Kidney (tissue), 14 donors: Measurements from ENCODE around the gene CLTCL1. TPM values are rescaled to one million over a fixed set of nuclear protein-coding genes. Genes with fewer than 3 reads are reported as not detected.

Source experiments
- DNase-seq, 5 donors: peaks; one replicate each; pipeline ENCODE4 v3.0.0-alpha.2; 2013 to 2020
- FAIRE-seq: peaks from 2 replicates; lab custom pipeline; 2012; peaks lifted over from hg19 to GRCh38; lab: Jason Lieb, UNC
- H3K27ac ChIP-seq, 2 donors: one replicate each; pipeline ENCODE4 v1.7.0; 2013; ENCODE audit warnings: low read depth in 2 of 2, low read length in 2 of 2, inconsistent platforms in 1 of 2
- H3K27me3 ChIP-seq: one replicate; pipeline ENCODE4 v1.7.1; 2013; ENCODE audit warnings: low read length, inconsistent platforms; ENCODE audit not compliant: control insufficient read depth, insufficient read depth
- H3K36me3 ChIP-seq, 3 donors: one replicate each; pipeline versions ENCODE4 v1.7.0 to v1.7.1; 2013; ENCODE audit warnings: low read length in 3 of 3, control low read depth in 1 of 3, inconsistent platforms in 1 of 3; ENCODE audit not compliant: insufficient read depth in 3 of 3, control insufficient read depth in 2 of 3
- H3K4me1 ChIP-seq, 3 donors: one replicate each; pipeline versions ENCODE4 v1.7.0 to v1.7.1; 2013; ENCODE audit warnings: low read length in 3 of 3, inconsistent platforms in 1 of 3, low read depth in 1 of 3; ENCODE audit not compliant: control insufficient read depth in 2 of 3, insufficient read depth in 2 of 3
- H3K4me3 ChIP-seq, 3 donors: one replicate each; pipeline versions ENCODE4 v1.7.0 to v1.8.1; 2013; ENCODE audit warnings: low read length in 3 of 3, control low read depth in 1 of 3, inconsistent platforms in 1 of 3
- H3K9ac ChIP-seq, 3 donors: one replicate each; pipeline versions ENCODE4 v1.7.0 to v1.7.1; 2013; ENCODE audit warnings: low read length in 3 of 3, control low read depth in 1 of 3, inconsistent platforms in 1 of 3
- H3K9me3 ChIP-seq, 3 donors: one replicate each; pipeline versions ENCODE4 v1.7.0 to v1.7.1; 2013; ENCODE audit warnings: low read length in 3 of 3, control low read depth in 1 of 3, inconsistent platforms in 1 of 3; ENCODE audit not compliant: control insufficient read depth in 2 of 3, insufficient read depth in 1 of 3
- intact Hi-C: fragments of 100-400 bp; cut with DNase I; formaldehyde crosslinking; loops from one replicate; pipeline ENCODE4 v1.11.1; 2022
- polyA plus RNA-seq: library from polyadenylated mRNA; stranded (reverse); fragments of 350-450 nt; fragmentation: Illumina TruSeq; extraction: RNeasy Lipid Tissue Mini Kit (QIAGEN cat#74804); gene quantifications from one replicate; pipeline ENCODE4 v1.2.3, GENCODE V29; 2014; ENCODE audit warnings: low read depth, low replicate concordance; ENCODE audit not compliant: insufficient read depth
- total RNA-seq: library from RNA; stranded (reverse); fragmentation: NEBNext Ultra II Directional; extraction: Animal tissue kit (Norgen Biotek cat#: 25700); gene quantifications from one replicate; pipeline ENCODE4 v1.2.1, GENCODE V29; 2021
- TF ChIP-seq, protein P1 (sequence below): IDR thresholded peaks from 3 replicates; pipeline ENCODE4 v1.5.1; 2012; ENCODE audit warnings: mild to moderate bottlenecking, moderate library complexity, borderline replicate concordance; ENCODE audit not compliant: insufficient read depth; ENCODE audit errors: extremely low read depth
- donor health status: control.
- donor health status: control.
- donor health status: control.
- donor health status: control.
- donor health status: control.
- donor health status: DM: yes; HTN: yes; CAD: no.
- donor health status: Normal renal cell carcinoma (clear cell type).

CLTCL1 gene
- total and polyA plus RNA-seq, 2 donors from 2014 or later, result 4.0 to 6.3 TPM

DNA sequence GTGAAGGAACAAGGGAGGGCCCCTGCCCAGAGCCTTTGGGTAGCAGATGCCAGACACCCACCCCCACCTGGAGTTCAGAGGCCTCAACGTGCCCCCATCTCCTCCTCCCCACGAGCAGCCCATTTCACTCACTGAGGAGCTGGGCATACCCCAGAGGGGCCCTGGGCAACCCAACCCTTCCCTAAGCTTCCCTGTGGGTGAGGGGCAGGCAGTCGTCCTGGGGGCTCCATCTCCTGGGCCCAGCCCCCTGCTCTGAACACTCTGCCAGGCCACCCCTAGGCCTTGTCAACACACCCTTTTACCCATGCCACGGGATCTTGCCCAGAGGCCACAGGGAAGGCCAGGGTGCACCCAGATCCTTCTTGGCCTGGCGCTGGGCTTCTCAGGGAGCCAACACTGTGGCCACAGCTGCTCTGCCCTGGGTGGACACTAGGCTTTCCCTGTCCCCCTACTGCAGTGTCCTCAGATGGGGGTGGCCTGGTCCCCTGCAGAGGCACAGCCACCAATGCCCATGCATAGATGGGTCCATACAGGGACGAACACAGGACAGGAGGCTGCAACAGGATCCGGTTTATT, 116.4 kb downstream of the CLTCL1 start:
- Histone ChIP-seq H3K27me3 (peaks cover 2% of the 10 kb centered on the region), H3K27ac (no peak overlapping the region), H3K4me1 (peaks cover 0 to 63% (median 22%) of the 10 kb centered on the region in 3 donors), H3K9ac (no peak overlapping the region), H3K36me3 (no peaks in the 10 kb centered on the region), H3K4me3 (no peak overlapping the region), H3K9me3 (no peaks in the 10 kb centered on the region)
- TF ChIP-seq, protein P1, sequence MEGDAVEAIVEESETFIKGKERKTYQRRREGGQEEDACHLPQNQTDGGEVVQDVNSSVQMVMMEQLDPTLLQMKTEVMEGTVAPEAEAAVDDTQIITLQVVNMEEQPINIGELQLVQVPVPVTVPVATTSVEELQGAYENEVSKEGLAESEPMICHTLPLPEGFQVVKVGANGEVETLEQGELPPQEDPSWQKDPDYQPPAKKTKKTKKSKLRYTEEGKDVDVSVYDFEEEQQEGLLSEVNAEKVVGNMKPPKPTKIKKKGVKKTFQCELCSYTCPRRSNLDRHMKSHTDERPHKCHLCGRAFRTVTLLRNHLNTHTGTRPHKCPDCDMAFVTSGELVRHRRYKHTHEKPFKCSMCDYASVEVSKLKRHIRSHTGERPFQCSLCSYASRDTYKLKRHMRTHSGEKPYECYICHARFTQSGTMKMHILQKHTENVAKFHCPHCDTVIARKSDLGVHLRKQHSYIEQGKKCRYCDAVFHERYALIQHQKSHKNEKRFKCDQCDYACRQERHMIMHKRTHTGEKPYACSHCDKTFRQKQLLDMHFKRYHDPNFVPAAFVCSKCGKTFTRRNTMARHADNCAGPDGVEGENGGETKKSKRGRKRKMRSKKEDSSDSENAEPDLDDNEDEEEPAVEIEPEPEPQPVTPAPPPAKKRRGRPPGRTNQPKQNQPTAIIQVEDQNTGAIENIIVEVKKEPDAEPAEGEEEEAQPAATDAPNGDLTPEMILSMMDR, result no peak
- intact Hi-C loops, result no loop called here
- FAIRE-seq (no peak), DNase-seq (no peak)

DNA sequence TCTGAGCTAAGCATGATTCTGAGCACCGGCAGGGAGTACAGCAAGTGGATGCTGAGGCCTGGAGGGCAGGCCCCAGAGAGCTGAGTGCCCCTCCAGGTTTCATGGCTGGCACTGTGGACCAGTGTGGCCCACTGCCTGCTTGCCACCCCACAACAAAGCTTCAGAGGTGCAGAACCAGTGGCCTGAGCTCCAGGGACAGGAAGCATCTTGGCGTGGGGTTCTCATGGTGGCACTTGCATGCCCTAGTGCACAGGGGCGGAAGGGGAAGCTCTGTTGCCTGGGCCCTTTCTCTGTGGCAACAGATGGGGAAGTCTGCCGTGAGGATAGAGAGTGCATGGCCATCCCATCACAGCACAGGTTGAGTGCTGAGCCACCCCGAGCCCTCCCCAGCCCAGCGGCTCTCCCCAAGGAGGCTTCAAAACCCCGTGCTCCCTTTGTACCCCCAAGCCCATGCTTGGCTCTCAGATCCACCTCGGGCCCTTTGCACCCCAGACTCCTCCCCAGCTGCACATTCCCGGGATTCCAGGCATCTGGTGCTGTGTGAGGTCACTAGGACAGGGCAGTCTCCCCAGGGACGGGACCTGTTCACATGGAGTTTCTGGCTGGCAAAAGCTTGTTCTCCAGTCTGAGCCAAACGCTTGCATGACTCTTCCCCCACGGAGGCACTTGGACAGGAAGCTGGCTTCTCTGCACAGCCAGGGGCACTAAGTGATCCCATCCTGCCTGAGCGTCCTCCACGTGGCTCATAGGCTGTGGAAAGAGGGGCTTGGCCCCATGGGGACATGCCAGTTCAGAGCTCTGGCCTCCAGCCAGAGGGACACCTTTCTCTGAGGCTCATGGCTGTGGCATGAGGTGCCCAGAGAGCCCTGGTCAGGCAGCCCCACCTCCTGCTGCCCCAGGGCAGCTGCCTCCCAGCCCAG, 117.2 kb downstream of the CLTCL1 start:
- Histone ChIP-seq H3K27me3 (peaks cover 8% of the 10 kb centered on the region), H3K9ac (no peak overlapping the region), H3K36me3 (no peaks in the 10 kb centered on the region), H3K9me3 (no peaks in the 10 kb centered on the region), H3K27ac (no peak overlapping the region), H3K4me3 (no peak overlapping the region), H3K4me1 (peaks cover 0 to 62% (median 22%) of the 10 kb centered on the region in 3 donors)
- no peak for FAIRE-seq
- intact Hi-C loops, result no loop called here
- TF ChIP-seq, protein P1, result no peak
- DNase-seq, result peak in 2 of 5 donors; percentile 54 to 83

DNA sequence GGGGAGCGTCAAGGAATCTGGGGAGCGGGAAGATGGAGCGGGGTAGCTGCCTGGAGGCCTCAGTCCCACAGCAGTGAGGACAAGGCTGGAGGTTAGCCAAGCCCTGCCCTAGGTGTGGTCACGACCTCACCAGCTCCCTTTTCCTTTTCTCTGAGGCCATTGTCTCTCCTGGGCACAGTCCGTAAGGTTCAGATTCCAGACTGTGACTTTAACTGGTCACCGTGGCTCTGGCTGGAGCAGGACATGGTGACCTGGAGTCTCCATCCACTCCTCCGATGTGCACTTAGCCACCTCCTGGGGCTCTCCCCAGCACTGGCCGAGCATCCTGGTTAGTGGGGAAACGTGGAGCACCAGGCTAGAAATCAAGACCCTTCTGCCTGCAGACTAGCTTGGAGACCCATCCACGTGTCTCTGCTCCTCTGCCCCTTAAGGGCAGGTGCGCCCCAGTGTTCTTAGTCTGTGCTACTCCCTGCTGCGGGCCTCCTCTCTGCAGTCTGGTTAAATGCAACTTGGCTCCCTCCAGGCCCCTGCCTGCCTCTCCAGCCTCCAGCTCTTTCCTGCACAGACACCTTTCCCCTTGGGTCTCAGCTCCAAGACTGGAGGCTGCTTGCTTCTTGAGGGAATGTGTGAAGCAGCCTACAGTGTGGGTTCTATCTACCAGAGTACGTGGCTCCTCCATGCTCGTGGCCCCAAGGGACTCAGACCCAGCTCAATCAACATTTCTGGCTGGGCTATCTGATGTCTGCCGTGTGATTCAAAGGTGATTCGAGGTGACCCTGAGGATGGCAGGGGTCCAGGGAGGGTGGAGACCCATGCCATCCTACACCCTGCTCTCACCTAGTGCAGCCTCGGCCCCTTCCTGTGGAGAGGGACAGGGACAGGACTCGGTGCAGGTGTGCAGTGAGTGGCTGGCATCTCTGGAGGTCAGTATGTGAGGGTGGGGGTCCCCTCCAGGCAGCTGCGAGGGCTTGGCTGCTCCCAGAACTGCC, 118.2 kb downstream of the CLTCL1 start:
- TF ChIP-seq, protein P1, result no peak
- Histone ChIP-seq H3K9ac (no peak overlapping the region), H3K4me3 (peak overlapping the region in 1 of 3 donors; percentile 90), H3K36me3 (no peaks in the 10 kb centered on the region), H3K9me3 (no peaks in the 10 kb centered on the region), H3K27me3 (peaks cover 15% of the 10 kb centered on the region), H3K27ac (no peak overlapping the region), H3K4me1 (peaks cover 0 to 62% (median 22%) of the 10 kb centered on the region in 3 donors)
- DNase-seq, result no peak
- no peak for FAIRE-seq
- intact Hi-C loops, result no loop called here
